Hematopoietic multipotent progenitor cell (in vitro differentiated cells): ENCODE results near the gene RANBP3. TPM values are rescaled to one million over a fixed set of nuclear protein-coding genes. Genes with fewer than 3 reads are reported as not detected.
"Not testable (repeated sequence)": the region's sequence is repeated elsewhere in the genome, so short reads cannot be mapped to it uniquely, and the experiment has no call there.

Experiments
- DNase-seq, 3 donors: peaks; one replicate each; pipeline ENCODE4 v3.0.0-alpha.2; 2011 to 2015; ENCODE audit warnings: low read depth in 2 of 3, low spot score in 2 of 3
- total RNA-seq: library from RNA; depleted of rRNA; stranded (reverse); fragments of >200 nt; gene quantifications from one replicate; pipeline ENCODE4 v1.2.3, GENCODE V29; 2012

Gene RANBP3
- 61.9 TPM for total RNA-seq

- peak; percentile 99 for DNase-seq
Observed at GRCh38 chr19:5977785-5978605, at the start of gene RANBP3. Gene RANBP3, minus strand, starts transcription at chr19:5978140. Its CDS starts 58 bp downstream, at chr19:5978082.

GRCh38 chr19:6026390-6027227 lies 48.7 kb upstream of the RANBP3 start:
- DNase-seq, result no peak

- DNase-seq, result not testable (repeated sequence)
Observed at GRCh38 chr19:6024756-6025155, 46.8 kb upstream of the RANBP3 start.

GRCh38 chr19:6023936-6024335 lies 46.0 kb upstream of the RANBP3 start:
- DNase-seq, result no peak

- no peak for DNase-seq
Observed at GRCh38 chr19:6023085-6023682, 45.2 kb upstream of the RANBP3 start.

- DNase-seq, result no peak
Observed at GRCh38 chr19:6022570-6023064, 44.7 kb upstream of the RANBP3 start.

- DNase-seq, result peak; percentile 53 to 90 (median 80)
Observed at GRCh38 chr19:6021878-6022569, 44.1 kb upstream of the RANBP3 start.

GRCh38 chr19:6020972-6021805 lies 43.2 kb upstream of the RANBP3 start:
- no peak for DNase-seq

- DNase-seq, result peak in 1 of 3 donors; percentile 8
Observed at GRCh38 chr19:6020166-6020882, 42.4 kb upstream of the RANBP3 start.

GRCh38 chr19:6018786-6019185 lies 40.8 kb upstream of the RANBP3 start:
- peak in 1 of 3 donors; percentile 11 for DNase-seq

GRCh38 chr19:6017576-6017975 lies 39.6 kb upstream of the RANBP3 start:
- DNase-seq, result no peak

GRCh38 chr19:6015841-6016545 lies 38.1 kb upstream of the RANBP3 start:
- no peak for DNase-seq

- DNase-seq, result no peak
Observed at GRCh38 chr19:6014551-6015135, 36.7 kb upstream of the RANBP3 start.

- DNase-seq, result no peak
Observed at GRCh38 chr19:6012426-6013170, 34.7 kb upstream of the RANBP3 start.

GRCh38 chr19:6011794-6012193 lies 33.9 kb upstream of the RANBP3 start:
- no peak for DNase-seq

- no peak for DNase-seq
Observed at GRCh38 chr19:6011206-6011605, 33.3 kb upstream of the RANBP3 start.

- no peak for DNase-seq
Observed at GRCh38 chr19:6010107-6010506, 32.2 kb upstream of the RANBP3 start.
